HG03442 (cell line): Measurements from ENCODE around the gene ZNF585A.

Source experiments
- ATAC-seq: cut with Tn5 transposase; IDR thresholded peaks from one replicate; pipeline ENCODE4 v1.9.1; 2021; ENCODE audit warnings: mild to moderate bottlenecking, moderate library complexity; ENCODE audit not compliant: unreplicated experiment

The ZNF585A gene

DNA sequence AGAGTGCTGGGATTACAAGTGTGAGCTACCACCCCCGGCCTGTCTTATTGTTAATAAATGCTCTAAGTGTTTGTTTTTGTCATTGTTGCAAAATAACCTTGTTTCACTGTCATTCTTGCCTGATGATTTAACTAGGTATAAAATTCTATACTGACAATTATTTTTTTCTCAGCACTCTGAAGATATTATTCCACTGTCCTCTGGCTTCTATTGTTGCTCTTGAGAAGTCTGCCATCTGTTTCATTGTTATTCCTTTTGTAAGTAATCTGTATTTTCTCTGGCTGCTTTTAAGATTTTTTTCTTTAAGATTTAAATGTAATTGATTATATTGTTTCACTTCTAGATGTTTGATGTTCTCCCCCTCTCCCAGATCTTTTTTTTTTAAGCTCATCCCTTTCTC is 76.6 kb downstream of the ZNF585A start:
- ATAC-seq: no peak
